ENCODE results near the gene ANK2.

DNA sequence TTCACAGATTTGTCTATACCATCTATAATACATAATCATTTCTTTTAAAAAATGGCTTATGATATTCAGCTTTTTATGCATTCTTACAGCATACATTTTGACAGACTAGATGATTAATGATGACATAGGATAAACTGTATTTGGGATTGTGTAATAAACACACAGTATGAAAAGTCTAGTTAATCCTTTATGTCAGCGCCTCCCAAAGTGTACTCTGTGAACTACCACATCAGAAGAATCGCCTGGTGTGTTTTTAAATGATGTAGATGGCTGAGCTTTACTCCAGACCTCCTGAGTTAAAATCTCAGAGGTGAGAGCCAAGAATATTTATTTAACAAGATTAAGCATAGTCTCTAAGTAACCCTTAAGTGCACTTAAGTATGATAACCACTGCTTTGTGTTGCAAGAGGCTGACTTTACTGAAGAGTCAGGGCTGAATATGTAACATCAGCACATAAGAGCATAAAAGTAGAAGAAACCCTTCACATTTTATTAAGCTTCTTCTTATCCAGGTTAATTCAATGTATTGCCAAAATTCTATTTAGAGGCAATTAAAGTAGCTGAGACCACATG is 104.2 kb downstream of the ANK2 start:
- TF ChIP-seq, protein P1, sequence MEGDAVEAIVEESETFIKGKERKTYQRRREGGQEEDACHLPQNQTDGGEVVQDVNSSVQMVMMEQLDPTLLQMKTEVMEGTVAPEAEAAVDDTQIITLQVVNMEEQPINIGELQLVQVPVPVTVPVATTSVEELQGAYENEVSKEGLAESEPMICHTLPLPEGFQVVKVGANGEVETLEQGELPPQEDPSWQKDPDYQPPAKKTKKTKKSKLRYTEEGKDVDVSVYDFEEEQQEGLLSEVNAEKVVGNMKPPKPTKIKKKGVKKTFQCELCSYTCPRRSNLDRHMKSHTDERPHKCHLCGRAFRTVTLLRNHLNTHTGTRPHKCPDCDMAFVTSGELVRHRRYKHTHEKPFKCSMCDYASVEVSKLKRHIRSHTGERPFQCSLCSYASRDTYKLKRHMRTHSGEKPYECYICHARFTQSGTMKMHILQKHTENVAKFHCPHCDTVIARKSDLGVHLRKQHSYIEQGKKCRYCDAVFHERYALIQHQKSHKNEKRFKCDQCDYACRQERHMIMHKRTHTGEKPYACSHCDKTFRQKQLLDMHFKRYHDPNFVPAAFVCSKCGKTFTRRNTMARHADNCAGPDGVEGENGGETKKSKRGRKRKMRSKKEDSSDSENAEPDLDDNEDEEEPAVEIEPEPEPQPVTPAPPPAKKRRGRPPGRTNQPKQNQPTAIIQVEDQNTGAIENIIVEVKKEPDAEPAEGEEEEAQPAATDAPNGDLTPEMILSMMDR (IDR thresholded peaks at IDR 0.05), result peak in 5 of 6 experiments; percentile 21 to 75 (median 57)
- no peak for TF ChIP-seq POLR2A (IDR thresholded peaks at IDR 0.05)

Measured in thyroid gland (tissue), 4 donors.